Measurements from ENCODE around the gene PGC. TPM values are rescaled to one million over a fixed set of nuclear protein-coding genes. Genes with fewer than 3 reads are reported as not detected.

The PGC gene
- not detected for total RNA-seq

- no peak for DNase-seq
These were observed at the start of gene PGC for GRCh38 chr6:41747256-41748101. Gene PGC, minus strand, starts transcription at chr6:41747397. Its CDS starts 63 bp downstream, at chr6:41747334.

- no peak for DNase-seq
These were observed 49.3 kb upstream of the PGC start for GRCh38 chr6:41796474-41796873.

GRCh38 chr6:41791984-41792383, 44.8 kb upstream of the PGC start:
- DNase-seq: no peak

GRCh38 chr6:41791305-41791704, 44.1 kb upstream of the PGC start:
- DNase-seq: no peak

- no peak for DNase-seq
These were observed 42.8 kb upstream of the PGC start for GRCh38 chr6:41790045-41790444.

- no peak for DNase-seq
These were observed 42.2 kb upstream of the PGC start for GRCh38 chr6:41789390-41789724.

- DNase-seq: peak; percentile 94
These were observed 40.2 kb upstream of the PGC start, which contains the start of gene TOMM6 for GRCh38 chr6:41787219-41787917. Gene TOMM6, plus strand, starts transcription at chr6:41787694. Its CDS starts 4 bp downstream, at chr6:41787698.

GRCh38 chr6:41786451-41787218, 39.4 kb upstream of the PGC start:
- peak; percentile 85 for DNase-seq

- no peak for DNase-seq
These were observed 38.7 kb upstream of the PGC start for GRCh38 chr6:41785689-41786450.

GRCh38 chr6:41785254-41785653, 38.1 kb upstream of the PGC start:
- no peak for DNase-seq

GRCh38 chr6:41784581-41785171, 37.5 kb upstream of the PGC start:
- no peak for DNase-seq

GRCh38 chr6:41783106-41783780, 36.0 kb upstream of the PGC start:
- DNase-seq: no peak

- no peak for DNase-seq
These were observed 34.2 kb upstream of the PGC start for GRCh38 chr6:41781366-41781730.

GRCh38 chr6:41780551-41781365, 33.6 kb upstream of the PGC start, which contains the start of gene PRICKLE4:
Gene PRICKLE4, plus strand, starts transcription at chr6:41780782. Its CDS starts 2,692 bp downstream, at chr6:41783474.
- no peak for DNase-seq

GRCh38 chr6:41779788-41780550, 32.8 kb upstream of the PGC start, which contains the start of gene FRS3:
Gene FRS3, minus strand, starts transcription at chr6:41779900. Its CDS starts 2,913 bp downstream, at chr6:41776987.
- peak; percentile 99 for DNase-seq

- DNase-seq: no peak
These were observed 32.1 kb upstream of the PGC start for GRCh38 chr6:41779336-41779735.

- no peak for DNase-seq
These were observed 31.7 kb upstream of the PGC start for GRCh38 chr6:41778895-41779294.

- DNase-seq: no peak
These were observed 30.5 kb upstream of the PGC start for GRCh38 chr6:41777551-41778285.
